Activated T-cell treated with anti-CD3 and anti-CD28 coated beads, Interleukin-2, amount 50 U/mL, for 24 hours (primary cell): ENCODE results near the gene CLRN1.

ENCODE experiments used
- DNase-seq: peaks from one replicate; pipeline ENCODE4 v3.0.0-alpha.2; 2020
- H3K27ac Mint-ChIP-seq: 2 replicates; pipeline ENCODE4 v1.8.0; 2020; ENCODE audit warnings: mild to moderate bottlenecking, mixed read lengths
- H3K27me3 Mint-ChIP-seq: 2 replicates; pipeline ENCODE4 v1.8.0; 2020; ENCODE audit warnings: mixed read lengths
- H3K36me3 Mint-ChIP-seq: 2 replicates; pipeline ENCODE4 v1.8.0; 2020; ENCODE audit warnings: low read depth, mixed read lengths
- H3K4me1 Mint-ChIP-seq: 2 replicates; pipeline ENCODE4 v1.8.0; 2020; ENCODE audit warnings: low read depth, mixed read lengths
- H3K4me3 Mint-ChIP-seq: 2 replicates; pipeline ENCODE4 v1.8.0; 2020; ENCODE audit warnings: mild to moderate bottlenecking, moderate library complexity, mixed read lengths
- H3K9me3 Mint-ChIP-seq: 2 replicates; pipeline ENCODE4 v1.8.0; 2020; ENCODE audit warnings: mixed read lengths

CLRN1 gene

GRCh38 chr3:150958683-150959082, 13.8 kb downstream of the CLRN1 start:
- peaks cover 1% of the 10 kb centered on the region for H3K4me1 Mint-ChIP-seq

DNA sequence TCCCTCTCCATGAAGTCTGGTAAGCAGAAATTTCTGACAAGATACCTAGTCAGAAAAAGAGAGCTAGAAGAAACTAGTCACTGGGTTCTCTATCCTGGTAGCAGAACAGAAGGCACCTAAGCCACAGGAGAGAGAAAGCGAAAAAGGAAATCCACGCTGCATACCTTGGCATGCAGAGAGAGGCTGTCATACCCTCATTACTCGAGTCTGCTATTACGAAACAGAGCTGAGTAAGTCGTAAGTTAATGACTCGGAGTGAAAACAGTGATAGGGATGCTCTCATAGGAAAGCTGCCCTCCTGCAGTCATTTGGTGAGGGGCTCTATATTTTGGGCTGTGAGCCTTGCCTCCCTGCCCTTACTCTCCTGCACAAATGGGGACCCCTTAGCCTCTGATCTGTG, 16.2 kb downstream of the CLRN1 start:
- Mint-ChIP-seq H3K36me3 (no peaks in the 10 kb centered on the region), H3K27ac (no peak overlapping the region), H3K9me3 (no peaks in the 10 kb centered on the region), H3K4me1 (peaks cover 1% of the 10 kb centered on the region), H3K4me3 (no peak overlapping the region), H3K27me3 (peaks cover 54% of the 10 kb centered on the region)
- no peak for DNase-seq

More at GRCh38 chr3:150958683-150959082, 13.8 kb downstream of the CLRN1 start:
- Mint-ChIP-seq H3K27me3 (peaks cover 69% of the 10 kb centered on the region), H3K4me3 (no peak overlapping the region), H3K9me3 (no peaks in the 10 kb centered on the region), H3K36me3 (no peaks in the 10 kb centered on the region), H3K27ac (no peak overlapping the region)
- no peak for DNase-seq

DNA sequence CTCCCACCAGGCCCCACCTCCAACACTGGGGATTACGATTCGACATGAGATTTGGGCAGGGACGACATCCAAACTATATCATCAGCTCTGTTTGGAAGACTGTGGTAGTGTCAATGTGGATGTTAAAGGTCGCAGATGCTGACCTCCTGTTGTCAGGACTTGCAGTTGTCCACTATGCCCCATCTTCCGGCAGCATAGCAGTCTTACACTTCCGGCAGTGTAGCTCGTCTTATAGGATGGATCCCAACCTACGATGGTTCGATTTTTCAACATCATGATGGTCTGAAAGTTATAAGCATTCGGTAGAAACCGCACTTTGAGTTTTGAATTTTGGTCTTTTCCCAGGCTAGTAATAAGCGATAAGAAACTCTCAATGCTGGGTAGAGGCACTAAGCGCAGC, 20.6 kb downstream of the CLRN1 start:
- H3K36me3 Mint-ChIP-seq = no peaks in the 10 kb centered on the region
- H3K4me1 Mint-ChIP-seq = peaks cover 1% of the 10 kb centered on the region
- no peak overlapping the region for H3K27ac Mint-ChIP-seq
- no peak overlapping the region for H3K4me3 Mint-ChIP-seq
- no peaks in the 10 kb centered on the region for H3K9me3 Mint-ChIP-seq
- H3K27me3 Mint-ChIP-seq = peaks cover 36% of the 10 kb centered on the region
- no peak for DNase-seq

DNA sequence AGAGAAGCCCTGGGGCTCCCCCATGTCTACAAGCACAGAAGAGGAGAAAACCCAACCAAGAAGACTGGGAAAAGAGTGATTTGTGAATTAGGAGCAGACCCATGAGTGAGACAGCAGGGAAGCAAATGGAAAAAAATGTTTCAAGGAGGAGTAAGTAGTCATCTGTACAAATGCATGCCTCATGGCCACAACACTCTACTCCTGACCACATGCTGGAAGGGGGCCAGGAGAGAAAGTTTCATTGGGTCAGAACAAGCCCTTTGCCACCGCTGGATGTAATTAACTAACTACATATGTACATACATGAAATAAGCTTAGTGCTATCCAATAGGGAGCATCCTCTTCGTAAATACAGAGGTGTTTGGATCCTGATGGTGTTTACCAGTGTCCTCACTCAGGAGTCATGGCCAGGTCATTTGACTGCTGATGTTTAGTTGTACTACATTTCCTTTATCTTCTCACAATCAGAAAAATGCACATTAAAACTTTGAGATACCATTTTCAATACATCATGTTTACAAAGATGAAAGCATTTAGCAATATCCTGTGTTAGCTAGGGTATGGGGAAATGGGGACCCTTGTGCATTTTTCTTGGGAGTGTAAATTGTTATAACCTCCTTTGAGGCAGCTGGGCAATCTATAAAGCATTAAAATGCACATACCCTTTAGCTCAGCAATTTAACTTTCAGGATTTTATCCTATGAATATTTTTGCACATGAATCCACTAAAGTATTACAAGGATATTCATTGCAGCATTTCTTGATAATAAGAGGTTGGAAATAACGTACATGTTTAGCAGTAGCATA, 27.1 kb downstream of the CLRN1 start:
- no peaks in the 10 kb centered on the region for H3K4me1 Mint-ChIP-seq
- no peak overlapping the region for H3K27ac Mint-ChIP-seq
- peaks cover 52% of the 10 kb centered on the region for H3K27me3 Mint-ChIP-seq

GRCh38 chr3:150942221-150942620, 30.3 kb downstream of the CLRN1 start:
- Mint-ChIP-seq H3K4me3 (no peak overlapping the region), H3K9me3 (no peaks in the 10 kb centered on the region), H3K27me3 (peaks cover 48% of the 10 kb centered on the region), H3K36me3 (no peaks in the 10 kb centered on the region), H3K27ac (no peak overlapping the region), H3K4me1 (no peaks in the 10 kb centered on the region)
- DNase-seq = no peak

More for the DNA sequence above, 27.1 kb downstream of the CLRN1 start:
- H3K9me3 Mint-ChIP-seq = no peaks in the 10 kb centered on the region
- H3K36me3 Mint-ChIP-seq = no peaks in the 10 kb centered on the region
- H3K4me3 Mint-ChIP-seq = no peak overlapping the region
- DNase-seq = no peak

- no peak for DNase-seq
- Mint-ChIP-seq H3K36me3 (no peaks in the 10 kb centered on the region), H3K9me3 (no peaks in the 10 kb centered on the region), H3K4me3 (no peak overlapping the region), H3K4me1 (peaks cover 6% of the 10 kb centered on the region), H3K27me3 (peaks cover 28% of the 10 kb centered on the region), H3K27ac (no peak overlapping the region)
Measured at GRCh38 chr3:150936693-150937092, 35.8 kb downstream of the CLRN1 start.

DNA sequence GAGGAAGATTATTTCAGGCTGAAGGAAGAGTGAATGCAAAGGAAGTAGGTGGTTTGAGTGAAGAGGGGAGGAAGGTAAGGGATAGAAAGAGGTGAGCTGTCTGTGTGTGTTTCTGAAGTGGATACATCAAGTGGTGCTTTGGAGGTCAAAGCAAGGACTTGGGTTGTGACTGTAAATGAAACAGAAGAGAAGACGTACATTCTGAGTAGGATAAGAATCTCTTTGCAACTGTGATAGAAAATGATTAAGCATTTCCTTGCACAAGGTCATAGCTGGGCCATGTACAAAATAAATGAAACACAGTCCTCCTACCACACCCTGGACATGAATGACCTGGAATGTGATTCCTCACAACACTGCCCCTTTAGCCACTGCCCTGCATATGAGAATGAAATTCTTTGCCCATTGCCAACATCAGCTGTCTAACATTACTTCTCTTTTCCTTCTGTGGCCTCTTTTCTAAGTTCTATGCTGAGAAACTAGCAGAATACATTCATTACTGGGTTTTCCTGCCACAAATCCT, 39.0 kb downstream of the CLRN1 start:
- DNase-seq = no peak
- Mint-ChIP-seq H3K27me3 (peaks cover 35% of the 10 kb centered on the region), H3K4me1 (peaks cover 6% of the 10 kb centered on the region), H3K36me3 (no peaks in the 10 kb centered on the region), H3K4me3 (no peak overlapping the region), H3K9me3 (no peaks in the 10 kb centered on the region), H3K27ac (no peak overlapping the region)

- Mint-ChIP-seq H3K27me3 (peaks cover 31% of the 10 kb centered on the region), H3K36me3 (no peaks in the 10 kb centered on the region), H3K4me1 (peaks cover 6% of the 10 kb centered on the region), H3K4me3 (no peak overlapping the region), H3K9me3 (no peaks in the 10 kb centered on the region), H3K27ac (no peak overlapping the region)
- DNase-seq = no peak
Measured at GRCh38 chr3:150931745-150932144, 40.8 kb downstream of the CLRN1 start.

GRCh38 chr3:150930839-150931238, 41.7 kb downstream of the CLRN1 start:
- no peak for DNase-seq
- no peak overlapping the region for H3K27ac Mint-ChIP-seq
- H3K4me3 Mint-ChIP-seq = no peak overlapping the region
- H3K9me3 Mint-ChIP-seq = no peaks in the 10 kb centered on the region
- H3K4me1 Mint-ChIP-seq = peaks cover 7% of the 10 kb centered on the region
- H3K36me3 Mint-ChIP-seq = no peaks in the 10 kb centered on the region
- peaks cover 29% of the 10 kb centered on the region for H3K27me3 Mint-ChIP-seq

GRCh38 chr3:150928234-150928633, 44.3 kb downstream of the CLRN1 start:
- H3K4me1 Mint-ChIP-seq = peaks cover 8% of the 10 kb centered on the region
- peaks cover 34% of the 10 kb centered on the region for H3K27me3 Mint-ChIP-seq
- H3K4me3 Mint-ChIP-seq = no peak overlapping the region
- H3K36me3 Mint-ChIP-seq = no peaks in the 10 kb centered on the region
- H3K9me3 Mint-ChIP-seq = no peaks in the 10 kb centered on the region
- no peak for DNase-seq
- H3K27ac Mint-ChIP-seq = no peak overlapping the region

DNA sequence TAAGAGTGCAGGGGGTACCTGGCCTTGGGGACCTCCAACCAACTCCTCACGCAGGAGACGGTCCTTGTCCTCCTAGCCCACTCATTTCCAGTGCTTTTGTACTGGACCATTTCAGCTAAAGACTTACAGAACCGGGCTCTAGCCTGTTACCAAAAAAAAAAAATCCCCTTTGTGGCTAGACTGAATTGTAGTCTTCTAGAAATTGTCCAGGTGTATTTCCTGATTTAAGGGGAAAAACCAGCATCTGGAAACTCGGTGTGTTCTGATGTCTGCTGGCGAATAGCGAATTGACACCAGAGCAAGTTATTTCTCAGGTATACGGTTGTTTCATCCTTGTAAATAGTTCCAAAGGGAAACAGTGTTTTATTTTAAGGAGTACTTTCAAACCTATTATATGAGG, 46.2 kb downstream of the CLRN1 start:
- peaks cover 26% of the 10 kb centered on the region for H3K27me3 Mint-ChIP-seq
- H3K36me3 Mint-ChIP-seq = no peaks in the 10 kb centered on the region
- H3K9me3 Mint-ChIP-seq = no peaks in the 10 kb centered on the region
- no peak overlapping the region for H3K4me3 Mint-ChIP-seq
- no peak overlapping the region for H3K27ac Mint-ChIP-seq
- DNase-seq = no peak
- peaks cover 8% of the 10 kb centered on the region for H3K4me1 Mint-ChIP-seq

GRCh38 chr3:150925751-150926201, 46.8 kb downstream of the CLRN1 start:
- H3K27me3 Mint-ChIP-seq = peaks cover 23% of the 10 kb centered on the region
- no peaks in the 10 kb centered on the region for H3K9me3 Mint-ChIP-seq

GRCh38 chr3:150922611-150923010, 49.9 kb downstream of the CLRN1 start:
- no peaks in the 10 kb centered on the region for H3K36me3 Mint-ChIP-seq
- peaks cover 8% of the 10 kb centered on the region for H3K4me1 Mint-ChIP-seq
- DNase-seq = no peak
- no peaks in the 10 kb centered on the region for H3K9me3 Mint-ChIP-seq
- H3K27me3 Mint-ChIP-seq = peaks cover 26% of the 10 kb centered on the region
- no peak overlapping the region for H3K4me3 Mint-ChIP-seq
- no peak overlapping the region for H3K27ac Mint-ChIP-seq

More at GRCh38 chr3:150925751-150926201, 46.8 kb downstream of the CLRN1 start:
- H3K4me1 Mint-ChIP-seq = peaks cover 8% of the 10 kb centered on the region
- H3K27ac Mint-ChIP-seq = no peak overlapping the region
- peak overlapping the region; percentile 54 for H3K4me3 Mint-ChIP-seq
- peak; percentile 73 for DNase-seq
- no peaks in the 10 kb centered on the region for H3K36me3 Mint-ChIP-seq

- H3K36me3 Mint-ChIP-seq = no peaks in the 10 kb centered on the region
- H3K9me3 Mint-ChIP-seq = no peaks in the 10 kb centered on the region
- no peak overlapping the region for H3K27ac Mint-ChIP-seq
- H3K27me3 Mint-ChIP-seq = peaks cover 22% of the 10 kb centered on the region
- H3K4me1 Mint-ChIP-seq = peaks cover 8% of the 10 kb centered on the region
- H3K4me3 Mint-ChIP-seq = no peak overlapping the region
- no peak for DNase-seq
Measured at GRCh38 chr3:150921209-150921608, 51.3 kb downstream of the CLRN1 start.

GRCh38 chr3:150920236-150920635, 52.3 kb downstream of the CLRN1 start:
- H3K27ac Mint-ChIP-seq = no peak overlapping the region
- H3K9me3 Mint-ChIP-seq = no peaks in the 10 kb centered on the region
- peaks cover 16% of the 10 kb centered on the region for H3K27me3 Mint-ChIP-seq
- H3K36me3 Mint-ChIP-seq = no peaks in the 10 kb centered on the region
- DNase-seq = no peak
- no peaks in the 10 kb centered on the region for H3K4me1 Mint-ChIP-seq
- H3K4me3 Mint-ChIP-seq = no peak overlapping the region
